H9 (cell line): ENCODE data around the gene ANKS1B. TPM values are rescaled to one million over a fixed set of nuclear protein-coding genes. Genes with fewer than 3 reads are reported as not detected.

Source experiments
- DNase-seq: peaks from one replicate; pipeline ENCODE4 v3.0.0-alpha.2; 2017
- H2AFZ ChIP-seq: one replicate; pipeline ENCODE4 v1.6.1; 2013; ENCODE audit warnings: mild to moderate bottlenecking, low read length, control low read depth, moderate library complexity
- H2AK5ac ChIP-seq: 2 replicates; pipeline ENCODE4 v1.6.1; 2013; ENCODE audit warnings: low read length, control low read depth, mixed read lengths; ENCODE audit not compliant: insufficient read length
- H2BK120ac ChIP-seq: one replicate; pipeline ENCODE4 v1.6.1; 2013; ENCODE audit warnings: low read depth, mild to moderate bottlenecking, low read length, control low read depth, inconsistent platforms; ENCODE audit not compliant: poor library complexity, severe bottlenecking
- H2BK12ac ChIP-seq: 2 replicates; pipeline ENCODE4 v1.6.1; 2013; ENCODE audit warnings: low read length, control low read depth, mixed read lengths, low read depth; ENCODE audit not compliant: insufficient read length
- H2BK15ac ChIP-seq: 2 replicates; pipeline ENCODE4 v1.6.1; 2013; ENCODE audit warnings: low read depth, low read length, control low read depth
- H2BK20ac ChIP-seq: one replicate; pipeline ENCODE4 v1.6.1; 2013; ENCODE audit warnings: low read depth, mild to moderate bottlenecking, low read length, control low read depth, inconsistent platforms; ENCODE audit not compliant: poor library complexity, severe bottlenecking
- H2BK5ac ChIP-seq: 2 replicates; pipeline ENCODE4 v1.6.1; 2013; ENCODE audit warnings: low read length, control low read depth, mixed read lengths; ENCODE audit not compliant: insufficient read length
- H3K14ac ChIP-seq: 2 replicates; pipeline ENCODE4 v1.6.1; 2013; ENCODE audit warnings: low read length, control low read depth; ENCODE audit not compliant: insufficient read depth
- H3K18ac ChIP-seq: 2 replicates; pipeline ENCODE4 v1.6.1; 2013; ENCODE audit warnings: low read depth, mild to moderate bottlenecking, mixed read lengths, low read length, control low read depth; ENCODE audit not compliant: insufficient read length
- H3K23ac ChIP-seq: 2 replicates; pipeline ENCODE4 v1.6.1; 2013; ENCODE audit warnings: low read length, control low read depth, mixed read lengths, low read depth; ENCODE audit not compliant: insufficient read length
- H3K23me2 ChIP-seq: 2 replicates; pipeline ENCODE4 v1.6.1; 2013; ENCODE audit warnings: low read depth, mild to moderate bottlenecking, mixed read lengths, low read length, control low read depth; ENCODE audit not compliant: insufficient read length, poor library complexity, severe bottlenecking
- H3K27ac ChIP-seq: 2 replicates; pipeline ENCODE4 v1.5.1; 2013; ENCODE audit warnings: low read length, control low read depth, mixed read lengths, low read depth; ENCODE audit not compliant: insufficient read length
- H3K27me3 ChIP-seq: 2 replicates; pipeline ENCODE4 v1.6.1; 2013; ENCODE audit warnings: low read length, control low read depth, inconsistent platforms; ENCODE audit not compliant: insufficient read depth
- H3K4ac ChIP-seq: 2 replicates; pipeline ENCODE4 v1.6.1; 2013; ENCODE audit warnings: low read depth, mild to moderate bottlenecking, control low read depth, inconsistent platforms, low read length, moderate library complexity
- H3K4me1 ChIP-seq: 2 replicates; pipeline ENCODE4 v1.6.1; 2013; ENCODE audit warnings: low read length, control low read depth, inconsistent platforms; ENCODE audit not compliant: insufficient read depth
- H3K4me2 ChIP-seq: 2 replicates; pipeline ENCODE4 v1.6.1; 2013; ENCODE audit warnings: low read length, control low read depth, mixed read lengths; ENCODE audit not compliant: insufficient read length, insufficient read depth
- H3K56ac ChIP-seq: 2 replicates; pipeline ENCODE4 v1.6.1; 2013; ENCODE audit warnings: low read depth, mild to moderate bottlenecking, mixed read lengths, low read length, control low read depth; ENCODE audit not compliant: insufficient read length
- H3K79me1 ChIP-seq: 2 replicates; pipeline ENCODE4 v1.6.1; 2013; ENCODE audit warnings: low read depth, mild to moderate bottlenecking, moderate library complexity, low read length, control low read depth, inconsistent platforms; ENCODE audit not compliant: insufficient read depth, poor library complexity, severe bottlenecking
- H3K79me2 ChIP-seq: 2 replicates; pipeline ENCODE4 v1.6.1; 2013; ENCODE audit warnings: low read length, control low read depth, inconsistent platforms; ENCODE audit not compliant: insufficient read depth
- H3K9ac ChIP-seq: 2 replicates; pipeline ENCODE4 v1.6.1; 2013; ENCODE audit warnings: low read length, control low read depth, mixed read lengths; ENCODE audit not compliant: insufficient read length; ENCODE audit errors: extremely low read depth
- H3K9me3 ChIP-seq: one replicate; pipeline ENCODE4 v1.6.1; 2013; ENCODE audit warnings: low read depth, low read length, inconsistent platforms; ENCODE audit not compliant: control insufficient read depth
- H3T11ph ChIP-seq: one replicate; pipeline ENCODE4 v1.6.1; 2013; ENCODE audit warnings: mild to moderate bottlenecking, low read length, control low read depth, inconsistent platforms
- H4K20me1 ChIP-seq: one replicate; pipeline ENCODE4 v1.6.1; 2013; ENCODE audit not compliant: control insufficient read depth, insufficient read length, insufficient read depth
- H4K5ac ChIP-seq: 2 replicates; pipeline ENCODE4 v1.6.1; 2013; ENCODE audit warnings: low read depth, mild to moderate bottlenecking, mixed read lengths, low read length, control low read depth; ENCODE audit not compliant: insufficient read length
- H4K8ac ChIP-seq: replicated peaks from 2 replicates; pipeline ENCODE4 v1.6.1; 2013; ENCODE audit warnings: low read length, control low read depth, mixed read lengths, low read depth; ENCODE audit not compliant: insufficient read length
- H4K91ac ChIP-seq: 2 replicates; pipeline ENCODE4 v1.6.1; 2013; ENCODE audit warnings: low read depth, mild to moderate bottlenecking, moderate library complexity, mixed read lengths, low read length, control low read depth; ENCODE audit not compliant: insufficient read length
- H3K27ac Mint-ChIP-seq, 3 experiments: 2 replicates in 2 of 3; 3 replicates in 1 of 3; pipeline ENCODE4 v1.8.0; 2020 to 2021; ENCODE audit warnings: mixed read lengths in 3 of 3, mild to moderate bottlenecking in 1 of 3, moderate library complexity in 1 of 3
- H3K27me3 Mint-ChIP-seq: 2 replicates; pipeline ENCODE4 v1.8.0; 2021; ENCODE audit warnings: low read depth, mild to moderate bottlenecking, moderate library complexity, mixed read lengths
- H3K36me3 Mint-ChIP-seq, 3 experiments: 2 replicates in 2 of 3; 3 replicates in 1 of 3; pipeline ENCODE4 v1.8.0; 2020 to 2021; ENCODE audit warnings: low read depth in 3 of 3, mixed read lengths in 3 of 3; ENCODE audit not compliant: insufficient read depth in 1 of 3
- H3K4me1 Mint-ChIP-seq, 2 experiments: 2 replicates each; pipeline ENCODE4 v1.8.0; 2020; ENCODE audit warnings: mixed read lengths in 2 of 2
- H3K4me3 Mint-ChIP-seq, 2 experiments: 2 replicates in 1 of 2; 3 replicates in 1 of 2; pipeline ENCODE4 v1.8.0; 2020 to 2021; ENCODE audit warnings: mild to moderate bottlenecking in 2 of 2, mixed read lengths in 2 of 2, moderate library complexity in 1 of 2
- H3K9me3 Mint-ChIP-seq, 2 experiments: 2 replicates in 1 of 2; 3 replicates in 1 of 2; pipeline ENCODE4 v1.8.0; 2020; ENCODE audit warnings: mild to moderate bottlenecking in 2 of 2, mixed read lengths in 2 of 2, moderate library complexity in 1 of 2
- CTCF ChIP-seq: fragments of 200-600 bp; sonication (generic); conservative IDR thresholded peaks from 3 replicates; pipeline ENCODE4 v1.8.0; 2021; ENCODE audit warnings: antibody characterized with exemption, mild to moderate bottlenecking
- WGBS: extraction: QIAGEN DNeasy Blood & Tissue Kit; methylation state at CpG from one replicate; pipeline ENCODE4 v1.1.7; 2013; ENCODE audit warnings: missing lambda C conversion rate, low lambda C conversion rate, mixed read lengths; ENCODE audit not compliant: insufficient read length; ENCODE audit errors: extremely low coverage; 5-methylcytosine and 5-hydroxymethylcytosine counted together
- total RNA-seq: library from RNA; stranded (reverse); gene quantifications from 2 replicates; pipeline ENCODE4 v1.2.1, GENCODE V29; 2021

The ANKS1B gene
- total RNA-seq, 1 experiment from 2014 or later: 4.1 TPM

- Histone ChIP-seq H3K23me2 (no peaks in the 10 kb centered on the region), H3K4ac (no peak overlapping the region), H3K9ac (no peak overlapping the region), H3T11ph (no peak overlapping the region), H2AFZ (no peak overlapping the region), H3K27ac (no peak overlapping the region), H4K91ac (no peak overlapping the region), H3K23ac (no peak overlapping the region), H2BK120ac (no peak overlapping the region), H4K20me1 (no peaks in the 10 kb centered on the region), H3K18ac (no peak overlapping the region), H3K4me2 (no peak overlapping the region), H2BK5ac (no peak overlapping the region), H3K4me1 (peaks cover 2% of the 10 kb centered on the region; the same call in 1 of the 2 replicates), H2BK15ac (no peak overlapping the region), H2BK20ac (no peak overlapping the region), H2BK12ac (no peak overlapping the region), H3K14ac (no peak overlapping the region), H3K79me2 (no peaks in the 10 kb centered on the region), H2AK5ac (no peak overlapping the region), H3K56ac (no peak overlapping the region), H4K8ac (no peak overlapping the region), H3K9me3 (no peaks in the 10 kb centered on the region), H4K5ac (no peak overlapping the region), H3K79me1 (no peaks in the 10 kb centered on the region), H3K27me3 (no peaks in the 10 kb centered on the region)
- Mint-ChIP-seq H3K9me3 (no peaks in the 10 kb centered on the region), H3K4me1 (peaks cover 8 to 12% of the 10 kb centered on the region in 2 experiments), H3K4me3 (no peak overlapping the region), H3K27me3 (no peaks in the 10 kb centered on the region), H3K36me3 (0 out of 7 replicates have a peak, but pooled peaks cover 0 to 2% (median 0%) of the 10 kb centered on the region in 3 experiments), H3K27ac (no peak overlapping the region)
- no peak for TF ChIP-seq CTCF
- no peak for DNase-seq
- WGBS: no CpG with 5 or more reads among the region's 1 CpG
Observed at GRCh38 chr12:99495799-99496198, 488.9 kb downstream of the ANKS1B start.
